SU-DHL-6 (cell line): Measurements from ENCODE around the gene ACOT12.

Experiments used
- H2AFZ ChIP-seq: fragments of 200-600 bp; sonication (generic); 2 replicates; pipeline ENCODE4 v1.6.1; 2014; ENCODE audit warnings: low read depth, mild to moderate bottlenecking, moderate library complexity, mixed read lengths, antibody characterized with exemption, low read length; ENCODE audit not compliant: severe bottlenecking
- H3F3A ChIP-seq: fragments of 200-600 bp; shearing (Covaris generic); 2 replicates; pipeline ENCODE4 v1.6.0; 2016; ENCODE audit warnings: antibody characterized with exemption, mild to moderate bottlenecking; ENCODE audit not compliant: insufficient read depth
- H3K27ac ChIP-seq: fragments of 200-600 bp; sonication (generic); 2 replicates; pipeline ENCODE4 v1.5.1; 2016; ENCODE audit warnings: low read depth, mild to moderate bottlenecking, low read length, moderate library complexity, mixed read lengths
- H3K27me3 ChIP-seq: fragments of 200-600 bp; sonication (generic), shearing (Covaris generic); 2 replicates; pipeline ENCODE4 v1.6.0; 2014; ENCODE audit warnings: mild to moderate bottlenecking, low read length
- H3K36me3 ChIP-seq: fragments of 200-600 bp; sonication (generic); 2 replicates; pipeline ENCODE4 v1.6.1; 2014; ENCODE audit warnings: mild to moderate bottlenecking, low read length, mixed read lengths
- H3K4me2 ChIP-seq: fragments of 300-600, 200-600 bp; shearing (Covaris generic), sonication (generic); 2 replicates; pipeline ENCODE4 v1.6.0; 2014; ENCODE audit warnings: low read length, low read depth, mild to moderate bottlenecking; ENCODE audit not compliant: poor library complexity, severe bottlenecking
- H3K4me3 ChIP-seq: fragments of 200-600 bp; sonication (generic); 2 replicates; pipeline ENCODE4 v1.5.1; 2014; ENCODE audit warnings: antibody characterized with exemption, low read length, mild to moderate bottlenecking, mixed read lengths; ENCODE audit not compliant: insufficient read depth, poor library complexity, severe bottlenecking
- H3K79me2 ChIP-seq: fragments of 200-600 bp; sonication (generic); 2 replicates; pipeline ENCODE4 v1.6.1; 2014; ENCODE audit warnings: mild to moderate bottlenecking, low read length, moderate library complexity; ENCODE audit not compliant: insufficient read depth
- H3K9ac ChIP-seq: fragments of 200-600 bp; sonication (generic); 2 replicates; pipeline ENCODE4 v1.7.0; 2014; ENCODE audit warnings: mild to moderate bottlenecking, low read length
- H3K9me2 ChIP-seq: fragments of 200-600 bp; sonication (generic); replicated peaks from 2 replicates; pipeline ENCODE4 v1.6.1; 2014; ENCODE audit warnings: low read length; ENCODE audit not compliant: insufficient read depth
- H3K9me3 ChIP-seq: fragments of 200-600 bp; sonication (generic); 2 replicates; pipeline ENCODE4 v1.6.1; 2014; ENCODE audit warnings: low read length, mixed read lengths; ENCODE audit not compliant: insufficient read depth
- H4K20me1 ChIP-seq: fragments of 200-600 bp; sonication (generic); 2 replicates; pipeline ENCODE4 v1.6.1; 2014; ENCODE audit warnings: low read depth, mild to moderate bottlenecking, antibody characterized with exemption, low read length, moderate library complexity, mixed read lengths
- EZH2phosphoT487 ChIP-seq: fragments of 200-600 bp; sonication (generic), shearing (Covaris generic); conservative IDR thresholded peaks from 2 replicates; pipeline ENCODE4 v1.6.1; 2018; ENCODE audit warnings: mild to moderate bottlenecking, antibody characterized with exemption, low read length, moderate library complexity, mixed read lengths
- TF ChIP-seq, protein P1 (sequence below): fragments of 200-600 bp; sonication (generic); IDR thresholded peaks from one replicate; pipeline ENCODE4 v1.5.1; 2017; ENCODE audit warnings: antibody characterized with exemption, mild to moderate bottlenecking, low read length, moderate library complexity; ENCODE audit not compliant: insufficient read depth, poor library complexity, severe bottlenecking

Gene ACOT12

DNA sequence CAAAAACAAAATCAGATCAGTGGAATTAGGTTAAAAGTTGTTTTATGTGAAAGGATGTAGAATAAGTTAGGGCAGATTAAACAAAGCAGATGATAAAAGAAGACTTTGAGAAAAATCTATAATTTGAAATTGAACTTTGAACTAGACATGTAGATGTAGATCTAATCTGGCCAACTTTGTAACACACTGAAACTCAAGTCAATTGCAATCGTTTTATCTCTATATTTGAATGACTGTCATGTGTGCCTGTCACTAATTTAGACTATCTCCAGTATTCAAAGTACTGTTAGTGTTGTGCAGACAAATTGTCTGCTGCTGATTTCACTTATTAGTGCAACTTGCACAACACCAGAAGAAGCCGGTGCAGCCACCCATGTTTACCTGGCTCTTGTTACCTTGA is 39.8 kb downstream of the ACOT12 start:
- Histone ChIP-seq H4K20me1 (no peaks in the 10 kb centered on the region), H3K27ac (no peak overlapping the region), H2AFZ (no peak overlapping the region), H3K9me2 (no peaks in the 10 kb centered on the region), H3K9ac (no peak overlapping the region), H3K4me3 (no peak overlapping the region), H3K27me3 (no peaks in the 10 kb centered on the region), H3F3A (no peaks in the 10 kb centered on the region), H3K79me2 (no peaks in the 10 kb centered on the region), H3K4me2 (no peak overlapping the region), H3K9me3 (no peaks in the 10 kb centered on the region), H3K36me3 (no peaks in the 10 kb centered on the region)
- no peak for TF ChIP-seq EZH2phosphoT487
- TF ChIP-seq, protein P1, sequence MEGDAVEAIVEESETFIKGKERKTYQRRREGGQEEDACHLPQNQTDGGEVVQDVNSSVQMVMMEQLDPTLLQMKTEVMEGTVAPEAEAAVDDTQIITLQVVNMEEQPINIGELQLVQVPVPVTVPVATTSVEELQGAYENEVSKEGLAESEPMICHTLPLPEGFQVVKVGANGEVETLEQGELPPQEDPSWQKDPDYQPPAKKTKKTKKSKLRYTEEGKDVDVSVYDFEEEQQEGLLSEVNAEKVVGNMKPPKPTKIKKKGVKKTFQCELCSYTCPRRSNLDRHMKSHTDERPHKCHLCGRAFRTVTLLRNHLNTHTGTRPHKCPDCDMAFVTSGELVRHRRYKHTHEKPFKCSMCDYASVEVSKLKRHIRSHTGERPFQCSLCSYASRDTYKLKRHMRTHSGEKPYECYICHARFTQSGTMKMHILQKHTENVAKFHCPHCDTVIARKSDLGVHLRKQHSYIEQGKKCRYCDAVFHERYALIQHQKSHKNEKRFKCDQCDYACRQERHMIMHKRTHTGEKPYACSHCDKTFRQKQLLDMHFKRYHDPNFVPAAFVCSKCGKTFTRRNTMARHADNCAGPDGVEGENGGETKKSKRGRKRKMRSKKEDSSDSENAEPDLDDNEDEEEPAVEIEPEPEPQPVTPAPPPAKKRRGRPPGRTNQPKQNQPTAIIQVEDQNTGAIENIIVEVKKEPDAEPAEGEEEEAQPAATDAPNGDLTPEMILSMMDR = no peak

DNA sequence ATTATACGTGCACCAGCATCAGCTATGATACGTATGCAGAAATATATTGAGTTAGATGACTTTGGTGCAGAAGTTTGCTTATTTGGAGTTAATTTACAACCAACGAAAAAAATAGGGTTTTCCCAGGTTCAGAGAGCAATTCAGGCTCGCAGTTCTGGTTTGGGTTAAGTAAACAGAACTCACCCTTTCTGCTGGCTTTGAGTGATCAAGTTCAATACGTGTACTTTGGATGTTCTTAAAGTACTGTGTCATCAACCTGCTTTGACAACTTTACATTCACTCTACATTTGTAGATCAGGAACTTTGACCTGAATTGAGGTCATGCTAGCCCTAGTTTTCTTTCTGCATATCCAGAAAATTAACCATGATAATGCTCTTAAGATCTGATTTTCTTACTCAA is 40.7 kb downstream of the ACOT12 start:
- H3K36me3 ChIP-seq = no peaks in the 10 kb centered on the region
- H3K9me3 ChIP-seq = no peaks in the 10 kb centered on the region
- no peak overlapping the region for H3K4me2 ChIP-seq
- no peak overlapping the region for H3K27ac ChIP-seq
- H3K27me3 ChIP-seq = no peaks in the 10 kb centered on the region
- H3K9me2 ChIP-seq = no peaks in the 10 kb centered on the region
- H2AFZ ChIP-seq = no peak overlapping the region
- TF ChIP-seq, protein P1 = no peak
- no peak for TF ChIP-seq EZH2phosphoT487
- no peaks in the 10 kb centered on the region for H4K20me1 ChIP-seq
- H3K79me2 ChIP-seq = no peaks in the 10 kb centered on the region
- H3K4me3 ChIP-seq = no peak overlapping the region
- no peaks in the 10 kb centered on the region for H3F3A ChIP-seq
- no peak overlapping the region for H3K9ac ChIP-seq

GRCh38 chr5:81350507-81350906 is 43.4 kb downstream of the ACOT12 start:
- H4K20me1 ChIP-seq = no peaks in the 10 kb centered on the region
- no peak overlapping the region for H3K4me3 ChIP-seq
- H3K4me2 ChIP-seq = no peak overlapping the region
- H2AFZ ChIP-seq = no peak overlapping the region
- H3K27ac ChIP-seq = no peak overlapping the region
- H3K36me3 ChIP-seq = no peaks in the 10 kb centered on the region
- H3K9ac ChIP-seq = no peak overlapping the region
- no peaks in the 10 kb centered on the region for H3K79me2 ChIP-seq
- no peaks in the 10 kb centered on the region for H3K27me3 ChIP-seq
- H3K9me3 ChIP-seq = no peaks in the 10 kb centered on the region
- no peak for TF ChIP-seq EZH2phosphoT487
- TF ChIP-seq, protein P1 = no peak
- H3F3A ChIP-seq = no peaks in the 10 kb centered on the region
- H3K9me2 ChIP-seq = no peaks in the 10 kb centered on the region

DNA sequence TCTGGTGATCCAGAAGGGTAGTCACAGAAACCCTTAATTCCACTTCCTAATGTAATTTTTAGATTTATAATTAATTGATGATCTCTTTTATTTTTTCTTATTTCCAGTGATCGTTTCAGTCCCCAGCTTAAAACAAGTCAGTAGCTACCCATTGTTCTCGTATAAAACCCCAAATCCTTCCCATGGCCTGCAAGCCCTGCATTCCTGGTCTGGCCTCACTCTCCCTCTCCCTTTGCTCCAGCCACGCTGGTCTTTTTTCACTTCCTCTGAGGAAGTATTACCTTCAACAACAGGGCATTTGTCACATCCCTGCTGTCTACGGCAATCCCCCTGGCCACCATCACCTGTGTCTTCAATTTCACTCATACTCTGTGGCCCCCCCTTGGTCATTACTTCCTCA is 44.8 kb downstream of the ACOT12 start:
- Histone ChIP-seq H3K27me3 (no peaks in the 10 kb centered on the region), H3K9me3 (no peaks in the 10 kb centered on the region), H4K20me1 (no peaks in the 10 kb centered on the region), H3K9ac (no peak overlapping the region), H3K4me2 (no peak overlapping the region), H3K9me2 (no peaks in the 10 kb centered on the region), H3F3A (no peaks in the 10 kb centered on the region), H3K36me3 (no peaks in the 10 kb centered on the region), H3K79me2 (no peaks in the 10 kb centered on the region), H3K27ac (no peak overlapping the region), H2AFZ (no peak overlapping the region), H3K4me3 (no peak overlapping the region)
- TF ChIP-seq, protein P1 = no peak
- TF ChIP-seq EZH2phosphoT487 = no peak
